Astrocyte (in vitro differentiated cells and primary cell): ENCODE data around the gene ATP10A. TPM values are rescaled to one million over a fixed set of nuclear protein-coding genes. Genes with fewer than 3 reads are reported as not detected.

Experiments used
- DNase-seq: peaks from one replicate; pipeline ENCODE4 v3.0.0-alpha.2; 2010; ENCODE audit warnings: low read depth
- FAIRE-seq: peaks from 2 replicates; lab custom pipeline; 2011; peaks lifted over from hg19 to GRCh38; lab: Jason Lieb, UNC
- H2AFZ ChIP-seq: 2 replicates; pipeline ENCODE4 v1.6.0; 2012; ENCODE audit warnings: low read depth, low read length, inconsistent platforms
- H3K27ac ChIP-seq: 2 replicates; pipeline ENCODE4 v1.5.1; 2011; ENCODE audit warnings: low read depth, low read length, inconsistent platforms
- H3K27me3 ChIP-seq: 2 replicates; pipeline ENCODE4 v1.6.0; 2011; ENCODE audit warnings: low read length, inconsistent platforms; ENCODE audit not compliant: insufficient read depth
- H3K36me3 ChIP-seq: 2 replicates; pipeline ENCODE4 v1.5.1; 2011; ENCODE audit warnings: low read length, inconsistent platforms; ENCODE audit not compliant: insufficient read depth
- H3K4me1 ChIP-seq: 2 replicates; pipeline ENCODE4 v1.5.1; 2011; ENCODE audit warnings: low read length, inconsistent platforms; ENCODE audit not compliant: insufficient read depth
- H3K4me2 ChIP-seq: 2 replicates; pipeline ENCODE4 v1.6.0; 2012; ENCODE audit warnings: low read length, inconsistent platforms
- H3K4me3 ChIP-seq: 2 replicates; pipeline ENCODE4 v1.5.1; 2011; ENCODE audit warnings: low read depth, mild to moderate bottlenecking, low read length, inconsistent platforms; ENCODE audit not compliant: insufficient read depth
- H3K79me2 ChIP-seq: 2 replicates; pipeline ENCODE4 v1.6.0; 2012; ENCODE audit warnings: mild to moderate bottlenecking, low read length, inconsistent platforms; ENCODE audit not compliant: insufficient read depth
- H3K9ac ChIP-seq: 2 replicates; pipeline ENCODE4 v1.6.0; 2012; ENCODE audit warnings: mild to moderate bottlenecking, low read length, inconsistent platforms
- H3K9me3 ChIP-seq: 2 replicates; pipeline ENCODE4 v1.5.1; 2012; ENCODE audit warnings: low read depth, mild to moderate bottlenecking, low read length, inconsistent platforms; ENCODE audit not compliant: insufficient read depth
- H4K20me1 ChIP-seq: 2 replicates; pipeline ENCODE4 v1.6.0; 2012; ENCODE audit warnings: low read length, inconsistent platforms; ENCODE audit not compliant: insufficient read depth
- H3K27ac Mint-ChIP-seq: one replicate; pipeline ENCODE4 v1.8.0; 2021; ENCODE audit warnings: mild to moderate bottlenecking, mixed read lengths; ENCODE audit not compliant: unreplicated experiment
- H3K27me3 Mint-ChIP-seq: one replicate; pipeline ENCODE4 v1.8.0; 2021; ENCODE audit warnings: low read depth, mixed read lengths; ENCODE audit not compliant: unreplicated experiment
- H3K36me3 Mint-ChIP-seq: one replicate; pipeline ENCODE4 v1.8.0; 2021; ENCODE audit warnings: low read depth, mixed read lengths; ENCODE audit not compliant: unreplicated experiment
- H3K4me1 Mint-ChIP-seq: one replicate; pipeline ENCODE4 v1.8.0; 2021; ENCODE audit warnings: low read depth, mixed read lengths; ENCODE audit not compliant: unreplicated experiment
- H3K4me3 Mint-ChIP-seq: one replicate; pipeline ENCODE4 v1.8.0; 2021; ENCODE audit warnings: mild to moderate bottlenecking, moderate library complexity, mixed read lengths; ENCODE audit not compliant: unreplicated experiment
- H3K9me3 Mint-ChIP-seq: one replicate; pipeline ENCODE4 v1.8.0; 2021; ENCODE audit warnings: mild to moderate bottlenecking, mixed read lengths; ENCODE audit not compliant: unreplicated experiment
- CTCF ChIP-seq: IDR thresholded peaks from 2 replicates; pipeline ENCODE4 v1.5.1; 2011; ENCODE audit warnings: low read depth, mild to moderate bottlenecking, inconsistent platforms, low read length, moderate library complexity; ENCODE audit not compliant: insufficient read depth
- EZH2 ChIP-seq: IDR thresholded peaks from 2 replicates; pipeline ENCODE4 v1.6.1; 2012; ENCODE audit warnings: mild to moderate bottlenecking, low read length, inconsistent platforms; ENCODE audit not compliant: insufficient read depth
- total RNA-seq: library from RNA; stranded (reverse); gene quantifications from 2 replicates; pipeline ENCODE4 v1.2.1, GENCODE V29; 2021

ATP10A gene
- total RNA-seq, 1 donor from 2014 or later = 21.1 TPM

GRCh38 chr15:25690673-25691543, 172.2 kb downstream of the ATP10A start:
- Histone ChIP-seq H3K4me1 (peaks cover 14% of the 10 kb centered on the region), H2AFZ (peak overlapping the region; percentile 33), H3K27me3 (no peaks in the 10 kb centered on the region), H3K27ac (peak overlapping the region; percentile 57), H3K4me2 (peak overlapping the region; percentile 63), H3K4me3 (peak overlapping the region; percentile 13), H3K79me2 (no peaks in the 10 kb centered on the region), H4K20me1 (no peaks in the 10 kb centered on the region), H3K36me3 (peaks cover 4% of the 10 kb centered on the region), H3K9me3 (no peaks in the 10 kb centered on the region), H3K9ac (peak overlapping the region; percentile 37)
- H3K27ac Mint-ChIP-seq = no peak overlapping the region
- TF ChIP-seq CTCF (no peak), EZH2 (no peak)
- H3K9me3 Mint-ChIP-seq = no peaks in the 10 kb centered on the region
- H3K4me3 Mint-ChIP-seq = no peak overlapping the region
- FAIRE-seq = peak; percentile 63
- DNase-seq = peak; percentile 86
- peaks cover 4% of the 10 kb centered on the region for H3K27me3 Mint-ChIP-seq
- H3K36me3 Mint-ChIP-seq = peaks cover 22% of the 10 kb centered on the region
- peaks cover 17% of the 10 kb centered on the region for H3K4me1 Mint-ChIP-seq

GRCh38 chr15:25689592-25689991, 173.5 kb downstream of the ATP10A start:
- no peak for TF ChIP-seq EZH2
- no peak for TF ChIP-seq CTCF
- Histone ChIP-seq H3K9me3 (no peaks in the 10 kb centered on the region), H3K4me3 (no peak overlapping the region), H3K79me2 (no peaks in the 10 kb centered on the region), H2AFZ (no peak overlapping the region), H3K27ac (no peak overlapping the region), H3K9ac (no peak overlapping the region), H3K4me1 (peaks cover 22% of the 10 kb centered on the region), H3K36me3 (peaks cover 4% of the 10 kb centered on the region), H3K4me2 (no peak overlapping the region), H4K20me1 (no peaks in the 10 kb centered on the region), H3K27me3 (no peaks in the 10 kb centered on the region)
- H3K9me3 Mint-ChIP-seq = no peaks in the 10 kb centered on the region
- peaks cover 26% of the 10 kb centered on the region for H3K4me1 Mint-ChIP-seq
- no peak overlapping the region for H3K27ac Mint-ChIP-seq
- H3K27me3 Mint-ChIP-seq = peaks cover 4% of the 10 kb centered on the region
- DNase-seq (no peak), FAIRE-seq (no peak)
- H3K36me3 Mint-ChIP-seq = peaks cover 23% of the 10 kb centered on the region
- H3K4me3 Mint-ChIP-seq = no peak overlapping the region

- FAIRE-seq = no peak
Observed at GRCh38 chr15:25688166-25688565, 175.0 kb downstream of the ATP10A start.

More at GRCh38 chr15:25688166-25688565, 175.0 kb downstream of the ATP10A start:
- no peak overlapping the region for H3K27ac Mint-ChIP-seq
- TF ChIP-seq EZH2 = no peak
- no peaks in the 10 kb centered on the region for H4K20me1 ChIP-seq
- peaks cover 34% of the 10 kb centered on the region for H3K4me1 Mint-ChIP-seq
- no peak overlapping the region for H2AFZ ChIP-seq
- H3K27me3 ChIP-seq = no peaks in the 10 kb centered on the region
- no peaks in the 10 kb centered on the region for H3K9me3 ChIP-seq
- H3K9ac ChIP-seq = no peak overlapping the region
- no peak overlapping the region for H3K4me2 ChIP-seq
- H3K4me1 ChIP-seq = peaks cover 29% of the 10 kb centered on the region
- H3K27me3 Mint-ChIP-seq = peaks cover 4% of the 10 kb centered on the region
- H3K4me3 Mint-ChIP-seq = no peak overlapping the region
- no peak for DNase-seq
- no peaks in the 10 kb centered on the region for H3K36me3 ChIP-seq
- H3K9me3 Mint-ChIP-seq = no peaks in the 10 kb centered on the region
- no peak overlapping the region for H3K27ac ChIP-seq
- no peak overlapping the region for H3K4me3 ChIP-seq
- H3K79me2 ChIP-seq = no peaks in the 10 kb centered on the region
- H3K36me3 Mint-ChIP-seq = peaks cover 30% of the 10 kb centered on the region
